BE2C (cell line): ENCODE data around the gene ZC3H6.
"Not testable (repeated sequence)": the region's sequence is repeated elsewhere in the genome, so short reads cannot be mapped to it uniquely, and the experiment has no call there.

Source experiments
- DNase-seq: peaks from one replicate; pipeline ENCODE4 v3.0.0-alpha.2; 2020
- H3K27me3 ChIP-seq: fragments of 250-450 bp; sonication (Bioruptor Pico); 2 replicates; pipeline ENCODE4 v1.5.1; 2020; ENCODE audit warnings: mild to moderate bottlenecking
- H3K36me3 ChIP-seq: fragments of 250-450 bp; sonication (Bioruptor Pico); 2 replicates; pipeline ENCODE4 v1.5.1; 2020; ENCODE audit warnings: mild to moderate bottlenecking
- H3K4me1 ChIP-seq: fragments of 250-450 bp; sonication (Bioruptor Pico); 2 replicates; pipeline ENCODE4 v1.5.1; 2020
- H3K4me3 ChIP-seq: 2 replicates; pipeline ENCODE4 v1.5.1; 2011; ENCODE audit warnings: low read depth, low read length
- H3K9me3 ChIP-seq: fragments of 250-450 bp; sonication (Bioruptor Pico); 2 replicates; pipeline ENCODE4 v1.5.1; 2020
- CTCF ChIP-seq: IDR thresholded peaks from 2 replicates; pipeline ENCODE4 v1.5.1; 2012; ENCODE audit warnings: mild to moderate bottlenecking, low read depth, low read length

ZC3H6 gene

GRCh38 chr2:112343827-112344585 is 68.6 kb downstream of the ZC3H6 start:
- no peaks in the 10 kb centered on the region; the same call in 1 of the 2 replicates for H3K4me1 ChIP-seq
- no peak for TF ChIP-seq CTCF
- H3K27me3 ChIP-seq = no peaks in the 10 kb centered on the region
- no peaks in the 10 kb centered on the region for H3K9me3 ChIP-seq
- H3K36me3 ChIP-seq = no peaks in the 10 kb centered on the region
- no peak for DNase-seq
- H3K4me3 ChIP-seq = no peak overlapping the region

GRCh38 chr2:112345030-112346027 is 69.9 kb downstream of the ZC3H6 start:
- Histone ChIP-seq H3K36me3 (no peaks in the 10 kb centered on the region), H3K27me3 (no peaks in the 10 kb centered on the region), H3K9me3 (no peaks in the 10 kb centered on the region), H3K4me1 (no peaks in the 10 kb centered on the region; the same call in 1 of the 2 replicates), H3K4me3 (no peak overlapping the region)
- no peak for DNase-seq
- no peak for TF ChIP-seq CTCF

- not testable (repeated sequence) for H3K9me3 ChIP-seq, DNase-seq, H3K4me1 ChIP-seq, H3K4me3 ChIP-seq, H3K27me3 ChIP-seq, H3K36me3 ChIP-seq
These were observed 76.9 kb downstream of the ZC3H6 start for GRCh38 chr2:112352292-112352691.

- not testable (repeated sequence) for H3K4me1 ChIP-seq, H3K4me3 ChIP-seq, DNase-seq, H3K9me3 ChIP-seq, H3K27me3 ChIP-seq, H3K36me3 ChIP-seq
These were observed 77.6 kb downstream of the ZC3H6 start for GRCh38 chr2:112352809-112353603.

- not testable (repeated sequence) for H3K4me1 ChIP-seq, H3K36me3 ChIP-seq, DNase-seq, H3K4me3 ChIP-seq, H3K9me3 ChIP-seq, H3K27me3 ChIP-seq
These were observed 78.9 kb downstream of the ZC3H6 start for GRCh38 chr2:112354335-112354734.

GRCh38 chr2:112360055-112360454 is 84.7 kb downstream of the ZC3H6 start:
- not testable (repeated sequence) for DNase-seq, H3K4me3 ChIP-seq, H3K27me3 ChIP-seq, H3K36me3 ChIP-seq, H3K9me3 ChIP-seq, H3K4me1 ChIP-seq
